Neutrophil (primary cell): Measurements from ENCODE around the gene CDK6.

Experiments used
- H3K27ac ChIP-seq: fragments of 200-600 bp; sonication (generic); 2 replicates; pipeline ENCODE4 v1.5.1; 2016; ENCODE audit warnings: mild to moderate bottlenecking, moderate library complexity
- H3K27me3 ChIP-seq: fragments of 200-600 bp; sonication (generic); 2 replicates; pipeline ENCODE4 v1.6.0; 2016; ENCODE audit warnings: mild to moderate bottlenecking
- H3K36me3 ChIP-seq: fragments of 200-600 bp; sonication (generic); 2 replicates; pipeline ENCODE4 v1.5.1; 2017
- H3K4me1 ChIP-seq, 2 experiments: fragments of 200-600 bp in 1 of 2; sonication (generic) in 1 of 2; 1 replicate in 1 of 2; 2 replicates in 1 of 2; pipeline versions ENCODE4 v1.5.1 to v1.6.1; 2013 to 2016; ENCODE audit warnings: low read depth in 1 of 2, low read length in 1 of 2, mild to moderate bottlenecking in 1 of 2, moderate library complexity in 1 of 2; ENCODE audit not compliant: control insufficient read depth in 1 of 2, insufficient read depth in 1 of 2
- H3K4me3 ChIP-seq, 2 experiments: fragments of 200-600 bp in 1 of 2; sonication (generic) in 1 of 2; 1 replicate in 1 of 2; 2 replicates in 1 of 2; pipeline ENCODE4 v1.5.1; 2013 to 2016; ENCODE audit warnings: low read depth in 1 of 2, low read length in 1 of 2, mild to moderate bottlenecking in 1 of 2, moderate library complexity in 1 of 2
- H3K9me3 ChIP-seq: fragments of 200-600 bp; sonication (generic); 2 replicates; pipeline ENCODE4 v1.5.1; 2016
- TF ChIP-seq, protein P1 (sequence below): fragments of 200-600 bp; sonication (generic); IDR thresholded peaks from 2 replicates; pipeline ENCODE4 v1.5.1; 2016; ENCODE audit warnings: antibody characterized with exemption

The CDK6 gene

GRCh38 chr7:92584953-92585352 lies 251.4 kb downstream of the CDK6 start:
- Histone ChIP-seq H3K4me3 (no peak overlapping the region), H3K36me3 (peaks cover 9% of the 10 kb centered on the region), H3K9me3 (no peaks in the 10 kb centered on the region), H3K4me1 (peaks cover 12 to 18% of the 10 kb centered on the region in 2 experiments), H3K27ac (no peak overlapping the region), H3K27me3 (no peaks in the 10 kb centered on the region)
- TF ChIP-seq, protein P1, sequence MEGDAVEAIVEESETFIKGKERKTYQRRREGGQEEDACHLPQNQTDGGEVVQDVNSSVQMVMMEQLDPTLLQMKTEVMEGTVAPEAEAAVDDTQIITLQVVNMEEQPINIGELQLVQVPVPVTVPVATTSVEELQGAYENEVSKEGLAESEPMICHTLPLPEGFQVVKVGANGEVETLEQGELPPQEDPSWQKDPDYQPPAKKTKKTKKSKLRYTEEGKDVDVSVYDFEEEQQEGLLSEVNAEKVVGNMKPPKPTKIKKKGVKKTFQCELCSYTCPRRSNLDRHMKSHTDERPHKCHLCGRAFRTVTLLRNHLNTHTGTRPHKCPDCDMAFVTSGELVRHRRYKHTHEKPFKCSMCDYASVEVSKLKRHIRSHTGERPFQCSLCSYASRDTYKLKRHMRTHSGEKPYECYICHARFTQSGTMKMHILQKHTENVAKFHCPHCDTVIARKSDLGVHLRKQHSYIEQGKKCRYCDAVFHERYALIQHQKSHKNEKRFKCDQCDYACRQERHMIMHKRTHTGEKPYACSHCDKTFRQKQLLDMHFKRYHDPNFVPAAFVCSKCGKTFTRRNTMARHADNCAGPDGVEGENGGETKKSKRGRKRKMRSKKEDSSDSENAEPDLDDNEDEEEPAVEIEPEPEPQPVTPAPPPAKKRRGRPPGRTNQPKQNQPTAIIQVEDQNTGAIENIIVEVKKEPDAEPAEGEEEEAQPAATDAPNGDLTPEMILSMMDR: no peak

DNA sequence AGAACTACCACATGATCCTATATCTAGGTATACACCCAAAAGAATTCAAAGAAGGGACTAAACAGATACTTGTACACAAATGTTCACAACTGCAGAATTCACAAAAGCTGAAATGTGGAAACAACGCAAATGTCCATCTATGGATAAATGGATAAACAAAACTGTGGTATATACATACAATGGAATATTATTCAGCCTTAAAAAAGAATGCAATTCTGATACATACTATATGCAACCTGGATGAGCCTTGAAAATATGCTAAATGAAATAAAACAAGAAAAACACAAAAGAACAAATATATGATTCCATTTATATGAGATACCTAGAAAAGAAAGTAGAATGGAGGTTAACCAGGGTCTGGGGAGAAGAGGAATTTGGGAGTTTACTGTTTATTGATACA lies 253.4 kb downstream of the CDK6 start:
- Histone ChIP-seq H3K27me3 (no peaks in the 10 kb centered on the region), H3K27ac (no peak overlapping the region), H3K4me1 (no peaks in the 10 kb centered on the region), H3K4me3 (no peak overlapping the region), H3K9me3 (no peaks in the 10 kb centered on the region), H3K36me3 (peaks cover 26% of the 10 kb centered on the region)
- TF ChIP-seq, protein P1: no peak

GRCh38 chr7:92576296-92576695 lies 260.1 kb downstream of the CDK6 start:
- H3K4me3 ChIP-seq: no peak overlapping the region
- TF ChIP-seq, protein P1: no peak
- H3K27ac ChIP-seq: no peak overlapping the region
- peaks cover 66% of the 10 kb centered on the region for H3K36me3 ChIP-seq
- no peaks in the 10 kb centered on the region for H3K9me3 ChIP-seq
- H3K4me1 ChIP-seq: no peaks in the 10 kb centered on the region
- H3K27me3 ChIP-seq: no peaks in the 10 kb centered on the region

DNA sequence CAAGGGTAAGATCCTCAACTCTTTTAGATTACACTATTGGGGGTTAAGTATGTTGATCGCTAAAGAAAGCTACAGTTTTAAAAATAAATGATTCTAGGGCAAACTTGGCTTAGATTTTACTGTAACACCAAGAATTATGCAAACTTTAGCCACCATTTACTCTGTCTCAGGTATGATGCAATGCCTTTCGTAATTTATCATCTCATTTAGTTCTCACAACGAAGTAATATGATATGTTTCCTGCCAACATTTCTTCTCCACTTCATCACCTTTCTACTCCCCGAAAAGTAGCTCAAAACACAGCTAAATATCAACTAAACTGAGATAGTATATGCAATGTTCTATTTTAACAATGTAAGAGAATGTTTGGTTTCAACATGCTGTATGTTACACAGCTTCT lies 267.2 kb downstream of the CDK6 start:
- H3K27ac ChIP-seq: peak overlapping the region; percentile 54
- peaks cover 8 to 9% of the 10 kb centered on the region in 2 experiments for H3K4me1 ChIP-seq
- H3K9me3 ChIP-seq: no peaks in the 10 kb centered on the region
- no peaks in the 10 kb centered on the region for H3K27me3 ChIP-seq
- peaks cover 42% of the 10 kb centered on the region for H3K36me3 ChIP-seq
- H3K4me3 ChIP-seq: no peak overlapping the region
- TF ChIP-seq, protein P1: no peak

DNA sequence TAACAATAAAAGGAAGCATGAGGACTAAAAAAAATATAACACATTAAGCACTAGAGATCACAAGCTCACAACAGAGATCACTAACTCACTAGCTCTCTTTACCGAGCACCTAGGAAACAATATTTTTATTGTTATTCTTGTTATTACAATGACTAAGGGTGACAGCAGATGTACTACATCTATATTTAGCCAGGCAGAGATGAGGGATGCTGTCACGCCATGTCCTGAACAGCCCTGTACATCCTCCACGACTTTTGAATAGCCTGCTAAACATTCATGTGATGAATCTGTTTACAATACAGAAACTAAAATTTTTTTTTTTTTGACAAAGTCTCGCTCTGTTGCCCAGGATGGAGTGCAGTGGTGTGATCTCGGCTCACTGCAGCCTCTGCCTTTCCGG lies 268.9 kb downstream of the CDK6 start:
- Histone ChIP-seq H3K9me3 (no peaks in the 10 kb centered on the region), H3K27ac (no peak overlapping the region), H3K4me1 (peaks cover 8 to 9% of the 10 kb centered on the region in 2 experiments), H3K36me3 (peaks cover 51% of the 10 kb centered on the region), H3K4me3 (no peak overlapping the region), H3K27me3 (no peaks in the 10 kb centered on the region)
- TF ChIP-seq, protein P1: no peak

DNA sequence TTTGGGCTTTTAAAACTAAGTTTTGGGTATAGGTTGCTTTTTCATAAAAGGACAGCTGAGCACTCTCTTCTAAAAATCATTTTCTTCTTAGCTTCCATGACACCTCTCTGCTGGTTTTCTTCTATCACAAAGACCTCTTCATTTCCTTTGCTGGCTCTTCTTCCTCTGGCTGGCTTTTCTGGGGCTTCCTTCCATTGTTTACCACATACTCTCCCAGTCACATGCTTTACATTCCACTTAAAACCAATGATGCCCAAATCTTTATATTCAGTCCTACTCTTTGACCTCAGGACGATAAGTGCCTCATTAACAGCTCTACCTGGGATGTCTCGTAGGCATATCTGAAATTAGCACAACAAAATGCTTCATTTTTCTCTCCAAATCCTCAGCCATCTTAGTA lies 273.0 kb downstream of the CDK6 start:
- Histone ChIP-seq H3K27ac (no peak overlapping the region), H3K9me3 (no peaks in the 10 kb centered on the region), H3K36me3 (peaks cover 61% of the 10 kb centered on the region), H3K27me3 (no peaks in the 10 kb centered on the region), H3K4me3 (no peak overlapping the region), H3K4me1 (no peaks in the 10 kb centered on the region)
- TF ChIP-seq, protein P1: no peak
